ENCODE data around the gene CASZ1. TPM values are rescaled to one million over a fixed set of nuclear protein-coding genes. Genes with fewer than 3 reads are reported as not detected.

Gene CASZ1
- total RNA-seq, 6 experiments from 2014 or later = 0.14 to 0.67 (median 0.43) TPM

- no peaks in the 10 kb centered on the region for H3K9me3 Mint-ChIP-seq
- H3K4me3 Mint-ChIP-seq = no peak overlapping the region
- no peak overlapping the region for H3K27ac Mint-ChIP-seq
- H3K4me1 Mint-ChIP-seq (ENCODE audit: low read depth) = no peaks in the 10 kb centered on the region
- DNase-seq = no peak
- H3K36me3 Mint-ChIP-seq (ENCODE audit: low read depth) = no peaks in the 10 kb centered on the region
- peaks cover 25% of the 10 kb centered on the region for H3K27me3 Mint-ChIP-seq (ENCODE audit: insufficient read depth)
- no peak for TF ChIP-seq CTCF (IDR thresholded peaks at IDR 0.05)
Measured at GRCh38 chr1:10680487-10680886, 116.0 kb downstream of the CASZ1 start.

GRCh38 chr1:10679496-10680220 is 116.8 kb downstream of the CASZ1 start:
- DNase-seq = peak; percentile 41
- TF ChIP-seq CTCF (IDR thresholded peaks at IDR 0.05) = no peak
- no peaks in the 10 kb centered on the region for H3K4me1 Mint-ChIP-seq (ENCODE audit: low read depth)
- no peak overlapping the region for H3K27ac Mint-ChIP-seq
- H3K4me3 Mint-ChIP-seq = no peak overlapping the region
- no peaks in the 10 kb centered on the region for H3K9me3 Mint-ChIP-seq
- H3K27me3 Mint-ChIP-seq (ENCODE audit: insufficient read depth) = peaks cover 25% of the 10 kb centered on the region
- H3K36me3 Mint-ChIP-seq (ENCODE audit: low read depth) = no peaks in the 10 kb centered on the region

GRCh38 chr1:10678852-10679251 is 117.6 kb downstream of the CASZ1 start:
- no peaks in the 10 kb centered on the region for H3K9me3 Mint-ChIP-seq
- no peak for DNase-seq
- no peaks in the 10 kb centered on the region for H3K4me1 Mint-ChIP-seq (ENCODE audit: low read depth)
- no peak overlapping the region for H3K27ac Mint-ChIP-seq
- H3K4me3 Mint-ChIP-seq = no peak overlapping the region
- no peaks in the 10 kb centered on the region for H3K36me3 Mint-ChIP-seq (ENCODE audit: low read depth)
- TF ChIP-seq CTCF (IDR thresholded peaks at IDR 0.05) = no peak
- peaks cover 25% of the 10 kb centered on the region for H3K27me3 Mint-ChIP-seq (ENCODE audit: insufficient read depth)

GRCh38 chr1:10678402-10678801 is 118.0 kb downstream of the CASZ1 start:
- Mint-ChIP-seq H3K4me1 (ENCODE audit: low read depth) (no peaks in the 10 kb centered on the region), H3K9me3 (no peaks in the 10 kb centered on the region), H3K4me3 (no peak overlapping the region), H3K27me3 (ENCODE audit: insufficient read depth) (peaks cover 22% of the 10 kb centered on the region), H3K27ac (no peak overlapping the region), H3K36me3 (ENCODE audit: low read depth) (no peaks in the 10 kb centered on the region)
- no peak for TF ChIP-seq CTCF (IDR thresholded peaks at IDR 0.05)
- no peak for DNase-seq

GRCh38 chr1:10677491-10678391 is 118.7 kb downstream of the CASZ1 start:
- Mint-ChIP-seq H3K27me3 (ENCODE audit: insufficient read depth) (peaks cover 22% of the 10 kb centered on the region), H3K4me3 (no peak overlapping the region), H3K4me1 (ENCODE audit: low read depth) (no peaks in the 10 kb centered on the region), H3K36me3 (ENCODE audit: low read depth) (no peaks in the 10 kb centered on the region), H3K27ac (no peak overlapping the region), H3K9me3 (no peaks in the 10 kb centered on the region)
- no peak for DNase-seq
- no peak for TF ChIP-seq CTCF (IDR thresholded peaks at IDR 0.05)
